ENCODE results near the gene GASK1B.

The GASK1B gene

GRCh38 chr4:158159718-158160094, 13.1 kb downstream of the GASK1B start:
- intact Hi-C loops (cut with DNase I) = no loop called here
- no peak for DNase-seq

GRCh38 chr4:158159054-158159717, 13.6 kb downstream of the GASK1B start:
- DNase-seq = no peak
- intact Hi-C loops (cut with DNase I) = no loop called here

- DNase-seq = no peak
- intact Hi-C loops (cut with DNase I) = no loop called here
Observed at GRCh38 chr4:158157412-158157811, 15.4 kb downstream of the GASK1B start.

- intact Hi-C loops (cut with DNase I) = no loop called here
Observed at GRCh38 chr4:158155656-158156356, 17.0 kb downstream of the GASK1B start.

GRCh38 chr4:158147151-158147550, 25.7 kb downstream of the GASK1B start:
- no peak for DNase-seq
- intact Hi-C loops (cut with DNase I) = no loop called here

More at GRCh38 chr4:158155656-158156356, 17.0 kb downstream of the GASK1B start:
- DNase-seq = no peak

GRCh38 chr4:158146736-158147135, 26.1 kb downstream of the GASK1B start:
- no peak for DNase-seq
- intact Hi-C loops (cut with DNase I) = no loop called here

GRCh38 chr4:158139086-158139485, 33.7 kb downstream of the GASK1B start:
- intact Hi-C loops (cut with DNase I) = no loop called here
- no peak for DNase-seq

GRCh38 chr4:158134222-158134621, 38.6 kb downstream of the GASK1B start:
- DNase-seq = no peak
- intact Hi-C loops (cut with DNase I) = no loop called here

- no peak for DNase-seq
- intact Hi-C loops (cut with DNase I) = no loop called here
Observed at GRCh38 chr4:158133551-158133950, 39.3 kb downstream of the GASK1B start.

GRCh38 chr4:158131027-158131426, 41.8 kb downstream of the GASK1B start:
- no peak for DNase-seq
- intact Hi-C loops (cut with DNase I) = no loop called here

- no peak for DNase-seq
- intact Hi-C loops (cut with DNase I) = no loop called here
Observed at GRCh38 chr4:158130204-158130603, 42.6 kb downstream of the GASK1B start.

- intact Hi-C loops (cut with DNase I) = no loop called here
- DNase-seq = no peak
Observed at GRCh38 chr4:158129694-158130093, 43.1 kb downstream of the GASK1B start.

- no peak for DNase-seq
- intact Hi-C loops (cut with DNase I) = no loop called here
Observed at GRCh38 chr4:158128540-158128939, 44.3 kb downstream of the GASK1B start.

- no peak for DNase-seq
- intact Hi-C loops (cut with DNase I) = no loop called here
Observed at GRCh38 chr4:158125310-158125709, 47.5 kb downstream of the GASK1B start.

Data from head of caudate nucleus (tissue), 42 donors.